GM12878 (cell line): ENCODE measurements around the gene IL1RAPL1.

Source experiments
- ASH2L ChIP-seq: fragments of 300-600, 200-600 bp; sonication (generic); IDR thresholded peaks from 2 replicates; pipeline ENCODE4 v1.6.1; 2017; ENCODE audit warnings: low read depth, mild to moderate bottlenecking, borderline replicate concordance
- CTCF ChIP-seq, 3 experiments: IDR thresholded peaks in 2 of 3; conservative IDR thresholded peaks in 1 of 3; 2 replicates each; pipeline ENCODE4 v1.5.1; 2011; ENCODE audit warnings: low read depth in 3 of 3, low read length in 3 of 3, mild to moderate bottlenecking in 3 of 3, control low read depth in 2 of 3, moderate library complexity in 2 of 3, inconsistent platforms in 1 of 3, mixed read lengths in 1 of 3; ENCODE audit not compliant: control insufficient read depth in 2 of 3, insufficient read depth in 1 of 3; ENCODE audit errors: extremely low read depth in 1 of 3
- CUX1 ChIP-seq: IDR thresholded peaks from 2 replicates; pipeline ENCODE4 v1.6.1; 2012; ENCODE audit warnings: improper control_type of control experiment, low read depth, low read length; ENCODE audit not compliant: insufficient replicate concordance
- E4F1 ChIP-seq: fragments of 450-650 bp; IDR thresholded peaks from 2 replicates; pipeline ENCODE4 v1.6.1; 2018; ENCODE audit warnings: borderline replicate concordance, mild to moderate bottlenecking; ENCODE audit not compliant: partially characterized antibody
- EGR1 ChIP-seq, 2 experiments: IDR thresholded peaks; 1 replicate in 1 of 2; 2 replicates in 1 of 2; pipeline ENCODE4 v1.6.1; 2011 to 2012; ENCODE audit warnings: low read depth in 2 of 2, low read length in 2 of 2, borderline replicate concordance in 1 of 2, mild to moderate bottlenecking in 1 of 2, moderate library complexity in 1 of 2
- ESRRA ChIP-seq: IDR thresholded peaks from 2 replicates; pipeline ENCODE4 v1.6.1; 2012; ENCODE audit warnings: mild to moderate bottlenecking, low read length, improper control_type of control experiment
- EZH2 ChIP-seq: IDR thresholded peaks from 2 replicates; pipeline ENCODE4 v1.6.1; 2012; ENCODE audit warnings: low read depth, mild to moderate bottlenecking, control low read depth, inconsistent platforms, low read length, borderline replicate concordance; ENCODE audit not compliant: control insufficient read depth
- MTA3 ChIP-seq: IDR thresholded peaks from 2 replicates; pipeline ENCODE4 v1.6.1; 2012; ENCODE audit warnings: low read length, inconsistent platforms, borderline replicate concordance
- POLR2A ChIP-seq: IDR thresholded peaks from 2 replicates; pipeline ENCODE4 v1.6.1; 2011; ENCODE audit warnings: low read depth, mild to moderate bottlenecking, low read length
- RCOR1 ChIP-seq: conservative IDR thresholded peaks from 2 replicates; pipeline ENCODE4 v1.6.1; 2012; ENCODE audit warnings: low read depth, low read length, improper control_type of control experiment
- TCF7 ChIP-seq: IDR thresholded peaks from 2 replicates; pipeline ENCODE4 v1.6.1; 2014; ENCODE audit warnings: antibody characterized with exemption, borderline replicate concordance
- USF2 ChIP-seq: IDR thresholded peaks from 2 replicates; pipeline ENCODE4 v1.6.1; 2011; ENCODE audit warnings: low read depth, low read length, improper control_type of control experiment, borderline replicate concordance

GRCh38 chrX:29407357-29407756, 820.1 kb downstream of the IL1RAPL1 start:
- TF ChIP-seq RCOR1: no peak
- TF ChIP-seq MTA3: no peak
- no peak for TF ChIP-seq POLR2A
- no peak for TF ChIP-seq EZH2
- no peak for TF ChIP-seq USF2
- no peak for TF ChIP-seq CTCF (IDR thresholded peaks at IDR 0.05 in 2 of 3, conservative IDR thresholded peaks at IDR 0.05 in 1 of 3; ENCODE audit: control insufficient read depth in 2 of 3, extremely low read depth in 1 of 3, insufficient read depth in 1 of 3, low read depth in 3 of 3, low read length in 3 of 3)
- TF ChIP-seq ASH2L: no peak
- TF ChIP-seq ESRRA: no peak
- no peak for TF ChIP-seq TCF7
- TF ChIP-seq E4F1: no peak
- TF ChIP-seq CUX1: no peak
- no peak for TF ChIP-seq EGR1 (IDR thresholded peaks at IDR 0.05; ENCODE audit: borderline replicate concordance in 1 of 2, low read depth in 2 of 2, low read length in 2 of 2)
